Ramos (cell line): ENCODE results near the gene CNGA2.

Source experiments
- in situ Hi-C: fragments of 300-500 bp; cut with MboI; formaldehyde crosslinking; loops from one replicate; pipeline ENCODE4 v1.14.3; 2022; ENCODE audit warnings: low sequenced_read_pairs; ENCODE audit not compliant: unreplicated experiment

Gene CNGA2

DNA sequence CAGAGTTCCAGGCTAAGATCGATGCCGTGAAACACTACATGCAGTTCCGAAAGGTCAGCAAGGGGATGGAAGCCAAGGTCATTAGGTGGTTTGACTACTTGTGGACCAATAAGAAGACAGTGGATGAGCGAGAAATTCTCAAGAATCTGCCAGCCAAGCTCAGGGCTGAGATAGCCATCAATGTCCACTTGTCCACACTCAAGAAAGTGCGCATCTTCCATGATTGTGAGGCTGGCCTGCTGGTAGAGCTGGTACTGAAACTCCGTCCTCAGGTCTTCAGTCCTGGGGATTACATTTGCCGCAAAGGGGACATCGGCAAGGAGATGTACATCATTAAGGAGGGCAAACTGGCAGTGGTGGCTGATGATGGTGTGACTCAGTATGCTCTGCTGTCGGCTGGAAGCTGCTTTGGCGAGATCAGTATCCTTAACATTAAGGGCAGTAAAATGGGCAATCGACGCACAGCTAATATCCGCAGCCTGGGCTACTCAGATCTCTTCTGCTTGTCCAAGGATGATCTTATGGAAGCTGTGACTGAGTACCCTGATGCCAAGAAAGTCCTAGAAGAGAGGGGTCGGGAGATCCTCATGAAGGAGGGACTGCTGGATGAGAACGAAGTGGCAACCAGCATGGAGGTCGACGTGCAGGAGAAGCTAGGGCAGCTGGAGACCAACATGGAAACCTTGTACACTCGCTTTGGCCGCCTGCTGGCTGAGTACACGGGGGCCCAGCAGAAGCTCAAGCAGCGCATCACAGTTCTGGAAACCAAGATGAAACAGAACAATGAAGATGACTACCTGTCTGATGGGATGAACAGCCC, 9.3 kb downstream of the CNGA2 start:
- in situ Hi-C loops = no loop called here

DNA sequence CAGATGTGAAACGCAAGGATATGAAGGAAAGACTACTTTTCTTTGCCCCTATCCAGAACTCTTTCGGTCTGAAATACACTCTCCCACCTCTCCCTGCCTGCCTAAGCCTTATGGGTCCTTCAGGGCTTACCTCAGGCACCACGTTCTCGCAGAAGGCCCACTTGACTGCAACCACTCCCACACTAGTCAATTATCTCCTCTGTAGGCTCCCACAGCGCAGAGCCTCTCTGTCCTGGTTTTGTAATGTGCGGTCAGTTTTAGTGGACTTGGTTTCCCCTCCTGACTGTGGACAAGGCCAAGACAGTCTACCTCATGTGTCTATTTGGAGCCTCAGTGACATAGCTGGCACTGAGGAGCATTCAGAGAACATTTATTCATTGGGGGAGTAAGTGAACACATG, 11.1 kb downstream of the CNGA2 start:
- in situ Hi-C loops = no loop called here

DNA sequence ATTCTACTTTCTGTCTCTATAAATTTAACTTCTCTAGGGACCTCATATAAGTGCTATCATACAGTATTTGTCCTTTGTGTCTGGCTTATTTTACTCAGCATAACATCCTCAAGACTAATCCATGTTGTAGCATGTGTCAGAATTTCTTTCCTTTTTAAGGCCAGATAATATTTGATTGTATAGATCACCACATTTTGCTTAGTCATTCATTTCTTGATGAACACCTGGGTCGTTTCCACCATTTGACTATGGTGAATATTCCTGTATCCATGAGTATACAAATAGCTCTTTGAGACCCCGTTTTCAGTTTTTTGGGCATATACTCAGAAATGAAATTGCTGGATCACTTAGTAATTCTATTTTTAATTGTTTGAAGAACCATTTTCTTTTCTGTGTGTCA, 12.0 kb downstream of the CNGA2 start:
- in situ Hi-C loops = no loop called here

DNA sequence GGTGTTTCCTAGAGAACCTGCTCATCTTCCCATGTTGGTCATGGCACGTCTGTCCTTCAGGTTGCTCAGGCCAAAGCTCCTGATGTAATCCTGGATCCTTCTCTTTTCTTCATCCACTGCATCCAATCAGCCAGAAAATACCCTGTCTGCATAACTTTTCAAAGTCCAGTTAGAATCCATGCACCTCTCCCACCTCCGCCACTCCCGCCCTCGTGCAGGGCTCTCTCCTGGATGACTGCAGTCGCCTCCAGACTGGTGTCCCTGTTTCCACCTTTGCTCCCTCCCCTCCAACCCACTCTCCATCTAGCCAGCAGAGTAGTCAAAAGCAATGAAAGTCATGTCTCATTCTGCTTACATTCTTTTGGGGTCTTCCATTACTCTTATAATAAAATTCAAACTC, 16.0 kb downstream of the CNGA2 start:
- in situ Hi-C loops = no loop called here

DNA sequence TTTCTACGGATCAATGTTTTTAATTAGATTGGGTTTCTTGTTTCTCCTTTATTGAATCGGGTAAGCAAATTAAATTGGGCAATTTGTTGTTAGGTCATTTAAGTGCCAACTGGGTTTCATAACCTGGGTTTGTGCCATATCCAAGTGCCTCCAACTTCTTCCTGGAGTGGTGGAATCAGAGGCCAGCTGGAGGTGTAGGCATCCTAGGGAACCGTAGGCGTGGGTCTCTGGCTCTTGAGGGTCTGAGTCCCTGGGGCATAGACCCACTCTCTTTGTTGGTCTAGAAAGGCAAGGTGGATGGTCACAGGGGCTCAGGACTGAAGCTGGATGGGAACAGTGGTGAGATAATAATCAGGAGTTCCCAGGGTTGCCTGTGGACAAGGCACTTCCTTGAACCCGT, 18.3 kb downstream of the CNGA2 start:
- in situ Hi-C loops = no loop called here

DNA sequence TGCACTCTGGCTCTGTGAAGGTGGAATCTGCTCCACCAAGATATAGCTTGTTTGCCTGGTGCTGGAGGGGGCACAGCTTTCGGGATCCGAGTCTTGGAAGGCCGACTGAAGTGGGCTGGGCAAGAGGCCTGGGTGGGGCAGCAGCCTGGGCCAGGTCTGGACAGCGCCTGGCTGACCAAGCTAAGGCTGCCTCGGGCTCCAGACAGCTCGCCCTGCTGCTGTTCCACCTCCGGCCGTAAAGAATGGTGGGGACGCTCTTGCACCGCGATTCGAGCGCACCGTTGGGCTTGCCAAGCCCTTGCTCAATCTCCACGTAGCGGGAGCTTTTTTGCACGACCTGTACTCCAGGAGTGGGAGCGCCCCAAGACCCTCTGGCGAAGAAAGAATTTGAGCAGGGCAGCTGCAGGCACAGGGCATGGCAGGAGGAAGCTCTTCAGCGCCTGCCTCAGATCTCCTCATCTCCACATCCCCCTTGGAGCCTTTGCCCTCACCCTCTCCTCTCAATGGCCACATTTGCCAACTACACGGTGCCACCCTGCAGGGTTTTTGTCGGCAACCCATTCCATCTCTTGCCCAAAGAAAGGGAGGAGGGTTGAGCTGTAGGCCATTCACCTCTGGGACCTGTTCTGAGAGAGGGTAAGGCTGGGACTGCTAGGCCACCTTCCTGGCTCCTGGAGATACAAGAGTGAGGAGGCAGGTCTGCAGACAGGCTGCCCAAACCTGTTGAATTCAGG, 18.9 kb downstream of the CNGA2 start:
- in situ Hi-C loops = no loop called here

DNA sequence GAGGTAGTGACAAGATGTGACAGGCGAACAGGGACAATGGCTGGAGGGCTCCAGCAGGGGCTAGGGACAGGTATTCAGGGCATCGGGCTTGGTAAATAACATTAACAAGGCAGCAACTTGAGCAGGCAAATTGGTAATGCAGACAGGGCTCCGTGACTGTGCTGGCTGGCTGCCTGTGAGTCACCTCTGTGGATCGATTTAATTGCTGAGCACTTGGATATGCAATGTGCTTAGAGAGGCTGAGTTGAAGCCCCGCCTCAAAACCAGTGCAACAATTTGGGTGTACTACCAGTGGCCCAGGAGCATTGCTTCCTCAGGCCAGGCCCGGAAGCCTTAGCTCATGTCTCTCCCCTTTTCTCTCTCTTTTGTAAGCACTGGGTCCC, 19.5 kb downstream of the CNGA2 start:
- in situ Hi-C loops = no loop called here

DNA sequence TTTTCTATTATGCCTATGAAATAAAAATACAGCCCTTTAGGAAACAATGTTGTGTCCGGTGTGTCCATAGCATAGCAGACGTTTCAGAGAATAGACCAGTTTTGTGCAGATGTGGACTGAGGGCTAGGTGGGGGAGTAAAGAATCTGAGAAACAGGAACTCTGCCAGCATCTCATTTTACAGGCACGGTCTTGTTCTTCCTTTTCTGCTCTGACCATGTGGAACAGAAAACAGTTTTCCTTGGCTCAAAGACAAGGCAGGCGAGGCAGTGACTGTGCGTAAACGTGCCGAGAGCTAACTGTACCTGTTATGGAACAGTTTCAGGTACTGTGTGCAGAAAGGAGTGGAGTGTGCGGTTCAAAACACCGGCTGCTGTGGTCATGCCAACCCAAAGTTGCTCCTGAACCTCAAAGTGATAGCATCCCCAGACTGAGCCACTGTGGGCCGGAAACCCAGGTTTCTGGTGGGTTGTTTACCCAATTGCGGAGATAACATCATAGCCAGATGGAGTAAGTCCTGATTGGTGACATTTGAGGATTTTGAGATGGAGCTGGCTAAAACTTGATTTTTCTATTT, 20.2 kb downstream of the CNGA2 start:
- in situ Hi-C loops = no loop called here

DNA sequence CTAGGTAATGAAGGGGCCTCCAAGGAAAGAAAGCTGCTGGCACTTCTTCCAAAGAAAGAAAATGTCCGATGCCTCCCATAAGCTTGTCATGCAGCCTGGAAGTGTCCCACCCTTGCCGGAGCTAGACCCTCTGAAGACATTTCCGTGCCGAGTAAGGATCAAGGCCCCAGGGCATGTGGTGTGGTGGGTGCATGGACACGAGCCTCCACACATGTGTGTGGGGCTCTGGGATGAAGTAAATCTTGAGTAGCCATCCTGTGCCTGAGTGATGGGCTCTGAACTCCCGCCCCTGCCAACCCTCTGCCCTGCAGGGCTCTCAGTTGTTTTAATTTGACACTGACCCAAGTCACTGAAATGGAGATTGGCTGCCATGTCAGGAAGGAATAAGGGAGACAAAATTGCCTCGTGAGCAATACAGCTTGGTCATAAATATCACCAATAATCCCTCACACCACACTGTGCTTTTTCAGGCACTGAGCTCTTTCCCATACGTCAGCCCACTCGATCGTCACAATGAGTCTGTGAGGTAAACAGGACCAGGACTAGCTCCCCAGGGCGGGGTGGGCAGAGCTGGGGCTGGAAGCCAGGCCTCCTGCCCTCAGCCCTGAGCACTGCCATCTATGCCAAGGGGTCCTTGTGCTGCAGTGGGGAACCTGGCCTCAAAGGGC, 24.6 kb downstream of the CNGA2 start:
- in situ Hi-C loops = no loop called here

DNA sequence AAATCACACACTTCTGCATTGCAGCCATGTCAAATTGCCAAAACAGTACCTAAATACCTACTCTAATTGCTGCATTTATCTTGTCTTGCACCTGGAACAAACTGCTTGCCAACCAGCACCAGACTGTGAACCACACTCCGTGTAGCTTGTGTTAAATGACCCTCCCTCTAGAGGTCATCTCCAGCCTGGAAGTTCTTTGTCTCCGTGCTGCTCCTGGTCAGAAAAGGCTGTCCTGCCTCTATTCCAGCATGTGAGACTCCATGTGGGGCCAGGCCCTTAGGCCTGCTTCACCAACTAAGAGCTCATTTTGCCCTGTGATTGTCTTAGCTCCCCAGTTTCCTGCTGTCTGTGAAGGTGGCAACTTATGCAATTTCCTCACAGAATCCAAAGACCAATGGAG, 28.3 kb downstream of the CNGA2 start:
- in situ Hi-C loops = no loop called here

DNA sequence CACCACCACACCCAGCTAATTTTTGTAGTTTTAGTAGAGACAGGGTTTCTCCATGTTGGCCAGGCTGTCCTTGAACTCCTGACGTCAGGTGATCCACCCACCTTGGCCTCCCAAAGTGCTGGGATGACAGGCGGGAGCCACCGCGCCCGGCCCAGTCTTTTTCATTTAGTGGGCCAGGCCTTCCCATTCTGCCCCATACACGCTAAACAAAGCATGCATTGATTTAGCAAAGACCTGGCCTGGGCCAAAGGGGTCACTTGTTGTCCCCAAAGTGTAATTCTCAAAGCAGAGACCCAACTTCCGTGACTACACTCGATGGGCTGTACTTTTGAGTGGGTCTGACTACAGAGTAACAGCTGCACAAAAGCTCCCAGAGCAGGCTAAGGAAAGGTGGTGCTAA, 29.2 kb downstream of the CNGA2 start:
- in situ Hi-C loops = no loop called here

DNA sequence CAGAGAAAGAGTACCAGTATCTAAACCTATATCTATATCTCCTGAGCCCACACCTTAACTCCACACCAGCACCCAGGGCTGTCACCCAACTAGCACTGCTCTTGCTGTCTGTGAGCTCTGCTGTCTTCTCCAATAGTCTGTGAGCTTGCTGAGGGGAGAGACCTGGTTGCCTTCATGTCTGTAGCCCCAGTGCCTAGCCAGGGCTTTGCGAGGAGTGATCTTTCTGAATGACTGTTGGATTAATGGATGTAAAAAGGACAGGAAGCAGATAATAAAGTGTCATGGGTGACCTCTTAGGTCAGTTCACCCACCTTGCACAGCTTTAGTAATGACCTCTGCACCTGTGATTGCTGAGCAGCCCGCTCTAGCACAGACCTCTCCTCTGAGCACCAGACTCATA, 30.5 kb downstream of the CNGA2 start:
- in situ Hi-C loops = no loop called here

DNA sequence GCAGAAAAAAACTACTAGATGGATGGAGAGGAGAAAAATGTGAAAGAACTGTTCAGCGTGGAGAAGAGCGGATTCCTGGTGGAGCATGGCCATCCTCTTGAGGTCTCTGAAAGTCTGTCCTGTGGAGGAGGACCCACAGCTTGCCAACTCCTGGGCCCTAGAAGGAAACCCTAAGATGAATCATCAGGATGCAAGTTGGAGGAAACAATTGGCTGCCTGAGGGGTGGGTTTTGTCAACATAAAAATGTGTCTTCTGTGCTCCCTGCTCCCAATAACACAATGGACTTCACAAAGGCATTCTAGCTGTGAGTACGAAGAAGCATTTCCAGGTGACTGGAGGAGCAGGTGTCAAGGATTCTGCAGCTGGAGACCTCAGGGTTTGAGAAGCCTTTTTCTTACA, 37.2 kb downstream of the CNGA2 start:
- in situ Hi-C loops = no loop called here

DNA sequence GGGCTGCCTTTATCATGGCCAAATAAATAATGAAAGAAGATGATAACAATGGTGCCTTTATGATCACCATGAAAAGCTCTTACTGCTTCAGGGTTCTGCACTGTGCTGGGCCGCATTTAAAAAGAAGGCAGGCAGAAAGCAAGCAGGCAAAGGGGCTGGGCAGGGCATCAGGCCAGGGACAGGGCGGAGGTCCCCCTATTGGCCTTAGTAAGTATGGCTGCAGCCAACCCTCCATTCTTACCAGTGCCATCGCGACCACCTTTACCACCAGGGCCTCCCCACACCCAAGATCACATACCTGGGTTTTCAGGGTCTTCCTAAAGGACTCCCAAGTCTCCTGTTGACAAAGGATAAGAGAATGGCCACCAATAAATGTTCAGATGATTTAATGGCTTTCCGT, 38.9 kb downstream of the CNGA2 start:
- in situ Hi-C loops = no loop called here

DNA sequence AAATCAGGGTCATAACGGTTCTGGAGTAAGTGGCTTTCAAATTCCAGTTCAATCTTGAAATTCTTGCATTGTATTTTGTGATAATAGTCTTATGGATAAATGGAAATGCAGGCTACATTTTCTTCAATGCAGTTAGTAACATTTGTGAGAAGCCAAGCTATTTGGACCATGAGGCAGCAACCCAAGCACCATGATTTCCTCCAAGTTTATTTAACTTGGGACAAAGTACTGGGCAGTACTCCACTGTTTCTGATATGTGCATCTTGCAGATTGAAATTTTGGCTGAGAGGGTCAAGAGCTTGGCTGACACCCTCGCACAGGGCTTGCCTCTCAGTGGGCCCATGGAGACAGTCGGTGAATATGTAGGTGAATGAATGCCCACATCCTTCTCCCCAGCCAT, 39.9 kb downstream of the CNGA2 start:
- in situ Hi-C loops = no loop called here

DNA sequence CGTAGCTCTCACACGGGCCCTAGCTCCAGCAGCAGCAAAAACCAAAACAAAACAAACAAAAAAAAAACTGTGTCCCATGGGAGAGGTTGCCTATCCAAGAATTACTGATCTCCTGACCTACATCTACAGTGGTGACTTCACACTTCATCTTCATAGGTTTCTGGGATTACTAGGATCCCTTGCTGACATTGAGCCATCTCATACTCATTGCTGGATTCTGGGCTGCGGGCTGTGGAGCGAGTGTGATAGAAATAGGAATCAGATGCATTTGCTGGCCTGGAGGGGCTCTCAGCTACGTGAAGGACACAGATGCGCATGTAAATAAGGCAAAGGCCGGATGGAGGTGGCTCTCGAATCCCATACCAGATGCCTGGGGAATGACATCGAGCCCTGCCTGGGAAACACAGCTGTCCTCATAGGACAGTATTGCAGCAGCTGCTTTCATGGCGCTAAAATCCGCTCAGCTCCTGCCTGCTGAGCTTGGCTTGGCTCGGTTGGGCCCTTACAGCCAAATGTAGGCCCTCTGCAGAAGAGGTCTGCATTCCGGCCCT, 41.7 kb downstream of the CNGA2 start:
- in situ Hi-C loops = no loop called here

DNA sequence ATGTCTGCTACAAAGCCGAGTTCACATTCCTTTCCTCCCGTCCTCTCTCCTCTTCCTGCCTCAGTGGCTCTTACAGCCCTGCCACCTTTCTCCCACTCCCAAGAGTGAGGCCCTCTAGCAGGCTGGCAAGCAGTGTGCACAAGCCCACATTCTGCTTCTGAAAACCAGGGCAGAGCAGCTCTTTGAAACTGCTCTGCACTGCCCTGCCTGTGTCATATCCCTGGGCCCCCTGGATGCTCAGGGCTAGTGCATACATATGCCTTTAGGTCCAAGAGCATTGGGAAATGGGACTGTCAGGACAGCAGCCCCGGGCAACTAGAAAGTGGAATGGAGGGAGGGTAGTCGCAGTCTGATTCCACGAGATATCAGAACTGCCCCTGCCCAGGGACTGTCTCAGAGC, 42.4 kb downstream of the CNGA2 start:
- in situ Hi-C loops = no loop called here

DNA sequence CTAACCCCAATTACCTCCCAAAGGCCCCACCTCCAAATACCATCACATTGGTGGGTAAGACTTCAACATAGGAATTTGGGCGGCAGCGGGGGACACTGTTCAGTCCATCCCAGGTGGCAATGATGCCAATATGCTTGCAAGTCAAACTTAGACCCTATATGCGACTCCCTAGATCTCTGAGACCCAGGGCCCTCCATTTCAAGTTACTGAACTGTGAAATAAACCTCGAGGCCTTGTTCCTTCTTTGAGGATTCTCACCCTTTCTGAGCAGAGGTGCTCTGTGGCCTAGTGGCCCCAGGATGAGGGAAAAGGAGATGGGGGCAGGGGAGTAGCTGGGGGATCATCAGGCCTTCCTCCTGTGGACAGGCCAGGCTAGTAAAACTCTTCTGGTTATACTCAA, 44.7 kb downstream of the CNGA2 start:
- in situ Hi-C loops = no loop called here

DNA sequence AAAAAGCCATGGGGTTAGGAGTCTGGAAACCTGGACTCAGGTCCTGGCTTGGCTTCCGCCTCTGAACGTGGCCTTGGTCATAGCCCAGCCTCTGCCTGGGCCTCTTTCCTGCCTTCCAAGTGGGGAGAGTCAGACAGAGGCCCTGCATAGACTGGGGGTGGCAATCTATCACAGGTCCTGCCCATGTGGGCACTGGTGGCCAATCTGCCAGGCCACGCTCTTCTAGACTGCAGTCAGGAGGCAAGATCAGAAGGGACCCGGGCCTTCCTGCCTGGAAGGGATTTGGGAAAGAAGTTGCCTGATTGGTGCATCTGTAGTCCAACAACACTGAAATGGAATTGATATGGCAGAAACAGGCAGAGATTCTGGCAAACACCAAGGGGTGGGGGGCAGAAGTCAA, 46.1 kb downstream of the CNGA2 start:
- in situ Hi-C loops = no loop called here

DNA sequence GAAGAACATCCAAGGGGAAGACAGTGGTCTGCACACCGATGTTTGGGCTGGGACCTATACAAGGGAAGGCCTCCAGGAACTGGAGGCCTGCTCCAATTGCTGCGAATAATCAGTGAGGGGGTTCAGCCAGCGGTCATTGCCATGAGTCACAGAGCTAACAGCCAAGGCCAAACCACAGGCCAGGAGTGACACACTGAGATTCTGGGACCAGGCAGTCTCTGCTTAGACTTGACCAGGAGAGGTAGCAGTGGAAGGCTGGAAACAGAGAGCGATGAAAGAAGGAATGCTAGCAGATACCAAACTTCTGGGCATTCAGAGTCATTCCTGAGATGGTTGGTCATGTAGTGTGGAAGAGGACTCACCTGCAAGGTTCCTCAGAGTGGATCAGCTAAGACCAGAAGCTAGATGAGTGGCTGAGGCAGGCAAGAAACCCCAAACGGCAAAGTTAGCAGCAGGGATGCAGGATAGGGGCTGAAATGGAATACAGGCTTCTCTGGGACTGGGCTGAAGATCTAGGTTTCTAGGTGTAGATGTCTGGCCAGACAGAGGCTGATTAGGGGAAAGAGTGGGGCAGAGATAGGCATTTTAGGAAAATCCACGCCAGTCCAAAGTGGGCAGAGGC, 54.7 kb downstream of the CNGA2 start:
- in situ Hi-C loops = no loop called here
